Coronary artery (tissue), 2 donors: ENCODE measurements around the gene C19orf33.

Experiments used
- DNase-seq: peaks from one replicate; pipeline ENCODE4 v3.0.0-alpha.2; 2017; ENCODE audit warnings: low spot score
- H3K27ac ChIP-seq, 2 donors: fragments of 200-600 bp; sonication (generic); one replicate each; pipeline ENCODE4 v1.5.1; 2016 to 2019
- H3K4me3 ChIP-seq: fragments of 200-600 bp; sonication (generic); 2 replicates; pipeline ENCODE4 v1.5.1; 2016; ENCODE audit warnings: mild to moderate bottlenecking, moderate library complexity
- TF ChIP-seq, protein P1 (sequence below): fragments of 200-600 bp; sonication (generic); IDR thresholded peaks from one replicate; pipeline ENCODE4 v1.5.1; 2019; ENCODE audit warnings: antibody characterized with exemption

Gene C19orf33

GRCh38 chr19:38265213-38265861, 38.7 kb upstream of the C19orf33 start:
- Histone ChIP-seq H3K4me3 (peak overlapping the region; percentile 75), H3K27ac (peak overlapping the region; percentile 90 to 91)
- DNase-seq, result no peak
- TF ChIP-seq, protein P1, sequence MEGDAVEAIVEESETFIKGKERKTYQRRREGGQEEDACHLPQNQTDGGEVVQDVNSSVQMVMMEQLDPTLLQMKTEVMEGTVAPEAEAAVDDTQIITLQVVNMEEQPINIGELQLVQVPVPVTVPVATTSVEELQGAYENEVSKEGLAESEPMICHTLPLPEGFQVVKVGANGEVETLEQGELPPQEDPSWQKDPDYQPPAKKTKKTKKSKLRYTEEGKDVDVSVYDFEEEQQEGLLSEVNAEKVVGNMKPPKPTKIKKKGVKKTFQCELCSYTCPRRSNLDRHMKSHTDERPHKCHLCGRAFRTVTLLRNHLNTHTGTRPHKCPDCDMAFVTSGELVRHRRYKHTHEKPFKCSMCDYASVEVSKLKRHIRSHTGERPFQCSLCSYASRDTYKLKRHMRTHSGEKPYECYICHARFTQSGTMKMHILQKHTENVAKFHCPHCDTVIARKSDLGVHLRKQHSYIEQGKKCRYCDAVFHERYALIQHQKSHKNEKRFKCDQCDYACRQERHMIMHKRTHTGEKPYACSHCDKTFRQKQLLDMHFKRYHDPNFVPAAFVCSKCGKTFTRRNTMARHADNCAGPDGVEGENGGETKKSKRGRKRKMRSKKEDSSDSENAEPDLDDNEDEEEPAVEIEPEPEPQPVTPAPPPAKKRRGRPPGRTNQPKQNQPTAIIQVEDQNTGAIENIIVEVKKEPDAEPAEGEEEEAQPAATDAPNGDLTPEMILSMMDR, result no peak

- TF ChIP-seq, protein P1, result no peak
- Histone ChIP-seq H3K27ac (peak overlapping the region; percentile 90 to 91), H3K4me3 (peak overlapping the region; percentile 75)
- DNase-seq, result no peak
These were observed 38.1 kb upstream of the C19orf33 start for GRCh38 chr19:38265921-38266429.

DNA sequence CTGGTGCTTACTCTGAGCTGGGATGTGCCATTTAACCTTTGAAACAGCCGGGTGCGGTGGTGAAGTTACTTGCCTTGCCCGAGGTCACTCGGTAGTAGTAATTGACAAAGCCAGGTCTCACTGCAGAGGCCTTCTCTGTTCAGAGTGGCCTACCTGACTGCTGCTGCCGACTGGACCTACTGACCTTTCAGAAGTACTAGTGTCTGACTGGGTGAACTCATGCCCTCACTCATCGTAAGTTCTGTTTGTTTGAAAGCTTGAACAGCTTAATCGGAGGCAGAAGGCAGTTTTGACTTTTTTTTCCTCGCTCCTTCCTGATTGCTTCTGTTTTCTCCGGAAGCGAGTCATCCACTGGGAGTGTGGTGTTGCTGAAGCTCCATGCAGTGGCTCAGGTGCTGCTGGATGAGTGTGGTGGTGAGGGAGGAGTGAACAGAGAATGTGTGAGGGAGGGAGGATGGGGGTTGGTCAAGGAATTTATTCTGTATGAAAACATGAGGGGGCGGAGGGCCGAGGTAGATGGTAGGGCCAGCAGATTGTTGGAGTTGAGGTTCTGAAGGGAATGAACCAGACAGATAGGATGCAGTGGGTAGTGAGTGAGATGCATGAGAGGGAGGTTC, 37.0 kb upstream of the C19orf33 start:
- TF ChIP-seq, protein P1, result no peak
- no peak for DNase-seq
- H3K27ac ChIP-seq, result peak overlapping the region; percentile 52 to 91

GRCh38 chr19:38267761-38268483, 36.1 kb upstream of the C19orf33 start:
- H3K27ac ChIP-seq, result peak overlapping the region; percentile 52 to 91
- TF ChIP-seq, protein P1, result no peak
- peak overlapping the region; percentile 48 for H3K4me3 ChIP-seq
- no peak for DNase-seq

More for the DNA sequence above, 37.0 kb upstream of the C19orf33 start:
- H3K4me3 ChIP-seq, result peak overlapping the region; percentile 48

- no peak for DNase-seq
- Histone ChIP-seq H3K4me3 (no peak overlapping the region), H3K27ac (peak overlapping the region; percentile 52 to 91)
- TF ChIP-seq, protein P1, result no peak
These were observed 35.5 kb upstream of the C19orf33 start for GRCh38 chr19:38268539-38268938.

GRCh38 chr19:38270587-38271167, 33.4 kb upstream of the C19orf33 start:
- peak overlapping the region in 1 of 2 donors; percentile 73 for H3K27ac ChIP-seq
- no peak overlapping the region for H3K4me3 ChIP-seq
- DNase-seq, result no peak
- TF ChIP-seq, protein P1, result no peak
